H9 (cell line): Measurements from ENCODE around the gene AATK. TPM values are rescaled to one million over a fixed set of nuclear protein-coding genes. Genes with fewer than 3 reads are reported as not detected.

ENCODE experiments used
- DNase-seq: peaks from one replicate; pipeline ENCODE4 v3.0.0-alpha.2; 2017
- H2AFZ ChIP-seq: one replicate; pipeline ENCODE4 v1.6.1; 2013; ENCODE audit warnings: mild to moderate bottlenecking, low read length, control low read depth, moderate library complexity
- H2AK5ac ChIP-seq: 2 replicates; pipeline ENCODE4 v1.6.1; 2013; ENCODE audit warnings: low read length, control low read depth, mixed read lengths; ENCODE audit not compliant: insufficient read length
- H2BK120ac ChIP-seq: one replicate; pipeline ENCODE4 v1.6.1; 2013; ENCODE audit warnings: low read depth, mild to moderate bottlenecking, low read length, control low read depth, inconsistent platforms; ENCODE audit not compliant: poor library complexity, severe bottlenecking
- H2BK12ac ChIP-seq: 2 replicates; pipeline ENCODE4 v1.6.1; 2013; ENCODE audit warnings: low read length, control low read depth, mixed read lengths, low read depth; ENCODE audit not compliant: insufficient read length
- H2BK15ac ChIP-seq: 2 replicates; pipeline ENCODE4 v1.6.1; 2013; ENCODE audit warnings: low read depth, low read length, control low read depth
- H2BK20ac ChIP-seq: one replicate; pipeline ENCODE4 v1.6.1; 2013; ENCODE audit warnings: low read depth, mild to moderate bottlenecking, low read length, control low read depth, inconsistent platforms; ENCODE audit not compliant: poor library complexity, severe bottlenecking
- H2BK5ac ChIP-seq: 2 replicates; pipeline ENCODE4 v1.6.1; 2013; ENCODE audit warnings: low read length, control low read depth, mixed read lengths; ENCODE audit not compliant: insufficient read length
- H3K14ac ChIP-seq: 2 replicates; pipeline ENCODE4 v1.6.1; 2013; ENCODE audit warnings: low read length, control low read depth; ENCODE audit not compliant: insufficient read depth
- H3K18ac ChIP-seq: 2 replicates; pipeline ENCODE4 v1.6.1; 2013; ENCODE audit warnings: low read depth, mild to moderate bottlenecking, mixed read lengths, low read length, control low read depth; ENCODE audit not compliant: insufficient read length
- H3K23ac ChIP-seq: 2 replicates; pipeline ENCODE4 v1.6.1; 2013; ENCODE audit warnings: low read length, control low read depth, mixed read lengths, low read depth; ENCODE audit not compliant: insufficient read length
- H3K23me2 ChIP-seq: 2 replicates; pipeline ENCODE4 v1.6.1; 2013; ENCODE audit warnings: low read depth, mild to moderate bottlenecking, mixed read lengths, low read length, control low read depth; ENCODE audit not compliant: insufficient read length, poor library complexity, severe bottlenecking
- H3K27ac ChIP-seq: 2 replicates; pipeline ENCODE4 v1.5.1; 2013; ENCODE audit warnings: low read length, control low read depth, mixed read lengths, low read depth; ENCODE audit not compliant: insufficient read length
- H3K27me3 ChIP-seq: 2 replicates; pipeline ENCODE4 v1.6.1; 2013; ENCODE audit warnings: low read length, control low read depth, inconsistent platforms; ENCODE audit not compliant: insufficient read depth
- H3K4ac ChIP-seq: 2 replicates; pipeline ENCODE4 v1.6.1; 2013; ENCODE audit warnings: low read depth, mild to moderate bottlenecking, control low read depth, inconsistent platforms, low read length, moderate library complexity
- H3K4me1 ChIP-seq: 2 replicates; pipeline ENCODE4 v1.6.1; 2013; ENCODE audit warnings: low read length, control low read depth, inconsistent platforms; ENCODE audit not compliant: insufficient read depth
- H3K4me2 ChIP-seq: 2 replicates; pipeline ENCODE4 v1.6.1; 2013; ENCODE audit warnings: low read length, control low read depth, mixed read lengths; ENCODE audit not compliant: insufficient read length, insufficient read depth
- H3K56ac ChIP-seq: 2 replicates; pipeline ENCODE4 v1.6.1; 2013; ENCODE audit warnings: low read depth, mild to moderate bottlenecking, mixed read lengths, low read length, control low read depth; ENCODE audit not compliant: insufficient read length
- H3K79me1 ChIP-seq: 2 replicates; pipeline ENCODE4 v1.6.1; 2013; ENCODE audit warnings: low read depth, mild to moderate bottlenecking, moderate library complexity, low read length, control low read depth, inconsistent platforms; ENCODE audit not compliant: insufficient read depth, poor library complexity, severe bottlenecking
- H3K79me2 ChIP-seq: 2 replicates; pipeline ENCODE4 v1.6.1; 2013; ENCODE audit warnings: low read length, control low read depth, inconsistent platforms; ENCODE audit not compliant: insufficient read depth
- H3K9ac ChIP-seq: 2 replicates; pipeline ENCODE4 v1.6.1; 2013; ENCODE audit warnings: low read length, control low read depth, mixed read lengths; ENCODE audit not compliant: insufficient read length; ENCODE audit errors: extremely low read depth
- H3K9me3 ChIP-seq: one replicate; pipeline ENCODE4 v1.6.1; 2013; ENCODE audit warnings: low read depth, low read length, inconsistent platforms; ENCODE audit not compliant: control insufficient read depth
- H3T11ph ChIP-seq: one replicate; pipeline ENCODE4 v1.6.1; 2013; ENCODE audit warnings: mild to moderate bottlenecking, low read length, control low read depth, inconsistent platforms
- H4K20me1 ChIP-seq: one replicate; pipeline ENCODE4 v1.6.1; 2013; ENCODE audit not compliant: control insufficient read depth, insufficient read length, insufficient read depth
- H4K5ac ChIP-seq: 2 replicates; pipeline ENCODE4 v1.6.1; 2013; ENCODE audit warnings: low read depth, mild to moderate bottlenecking, mixed read lengths, low read length, control low read depth; ENCODE audit not compliant: insufficient read length
- H4K8ac ChIP-seq: replicated peaks from 2 replicates; pipeline ENCODE4 v1.6.1; 2013; ENCODE audit warnings: low read length, control low read depth, mixed read lengths, low read depth; ENCODE audit not compliant: insufficient read length
- H4K91ac ChIP-seq: 2 replicates; pipeline ENCODE4 v1.6.1; 2013; ENCODE audit warnings: low read depth, mild to moderate bottlenecking, moderate library complexity, mixed read lengths, low read length, control low read depth; ENCODE audit not compliant: insufficient read length
- H3K27ac Mint-ChIP-seq, 3 experiments: 2 replicates in 2 of 3; 3 replicates in 1 of 3; pipeline ENCODE4 v1.8.0; 2020 to 2021; ENCODE audit warnings: mixed read lengths in 3 of 3, mild to moderate bottlenecking in 1 of 3, moderate library complexity in 1 of 3
- H3K27me3 Mint-ChIP-seq: 2 replicates; pipeline ENCODE4 v1.8.0; 2021; ENCODE audit warnings: low read depth, mild to moderate bottlenecking, moderate library complexity, mixed read lengths
- H3K36me3 Mint-ChIP-seq, 3 experiments: 2 replicates in 2 of 3; 3 replicates in 1 of 3; pipeline ENCODE4 v1.8.0; 2020 to 2021; ENCODE audit warnings: low read depth in 3 of 3, mixed read lengths in 3 of 3; ENCODE audit not compliant: insufficient read depth in 1 of 3
- H3K4me1 Mint-ChIP-seq, 2 experiments: 2 replicates each; pipeline ENCODE4 v1.8.0; 2020; ENCODE audit warnings: mixed read lengths in 2 of 2
- H3K4me3 Mint-ChIP-seq, 2 experiments: 2 replicates in 1 of 2; 3 replicates in 1 of 2; pipeline ENCODE4 v1.8.0; 2020 to 2021; ENCODE audit warnings: mild to moderate bottlenecking in 2 of 2, mixed read lengths in 2 of 2, moderate library complexity in 1 of 2
- H3K9me3 Mint-ChIP-seq, 2 experiments: 2 replicates in 1 of 2; 3 replicates in 1 of 2; pipeline ENCODE4 v1.8.0; 2020; ENCODE audit warnings: mild to moderate bottlenecking in 2 of 2, mixed read lengths in 2 of 2, moderate library complexity in 1 of 2
- CTCF ChIP-seq: fragments of 200-600 bp; sonication (generic); conservative IDR thresholded peaks from 3 replicates; pipeline ENCODE4 v1.8.0; 2021; ENCODE audit warnings: antibody characterized with exemption, mild to moderate bottlenecking
- WGBS: extraction: QIAGEN DNeasy Blood & Tissue Kit; methylation state at CpG from one replicate; pipeline ENCODE4 v1.1.7; 2013; ENCODE audit warnings: missing lambda C conversion rate, low lambda C conversion rate, mixed read lengths; ENCODE audit not compliant: insufficient read length; ENCODE audit errors: extremely low coverage; 5-methylcytosine and 5-hydroxymethylcytosine counted together
- total RNA-seq: library from RNA; stranded (reverse); gene quantifications from 2 replicates; pipeline ENCODE4 v1.2.1, GENCODE V29; 2021

Gene AATK
- total RNA-seq, 1 experiment from 2014 or later = 2.4 TPM

- Histone ChIP-seq H2AFZ (no peak overlapping the region), H4K8ac (no peak overlapping the region), H3K23me2 (peaks cover 3% of the 10 kb centered on the region), H2BK5ac (no peak overlapping the region), H3K23ac (no peak overlapping the region), H3K4me2 (no peak overlapping the region), H3K27ac (no peak overlapping the region), H4K5ac (no peak overlapping the region), H2AK5ac (no peak overlapping the region), H2BK120ac (no peak overlapping the region), H3K14ac (no peak overlapping the region), H3K79me2 (no peaks in the 10 kb centered on the region), H3K18ac (no peak overlapping the region), H3K4ac (no peak overlapping the region), H3K9ac (no peak overlapping the region), H3K27me3 (no peaks in the 10 kb centered on the region), H3K79me1 (no peaks in the 10 kb centered on the region), H3K4me1 (no peaks in the 10 kb centered on the region), H3K9me3 (no peaks in the 10 kb centered on the region), H4K20me1 (no peaks in the 10 kb centered on the region), H2BK15ac (no peak overlapping the region), H4K91ac (no peak overlapping the region), H3T11ph (no peak overlapping the region), H3K56ac (no peak overlapping the region), H2BK20ac (no peak overlapping the region), H2BK12ac (no peak overlapping the region)
- Mint-ChIP-seq H3K36me3 (no peaks in the 10 kb centered on the region; a peak in 2 of 7 replicates), H3K4me1 (no peaks in the 10 kb centered on the region), H3K27me3 (no peaks in the 10 kb centered on the region), H3K4me3 (no peak overlapping the region), H3K27ac (no peak overlapping the region), H3K9me3 (no peaks in the 10 kb centered on the region; a peak in 1 of 5 replicates)
- TF ChIP-seq CTCF = no peak
- no CpG with 5 or more reads among the region's 17 CpGs for WGBS
- DNase-seq = no peak
Measured at GRCh38 chr17:81102869-81103268, 63.2 kb downstream of the AATK start.
